ENCODE results near the gene PASK. TPM values are rescaled to one million over a fixed set of nuclear protein-coding genes. Genes with fewer than 3 reads are reported as not detected.

Gene PASK
- total RNA-seq, 1 experiment from 2014 or later = 51.6 TPM

DNA sequence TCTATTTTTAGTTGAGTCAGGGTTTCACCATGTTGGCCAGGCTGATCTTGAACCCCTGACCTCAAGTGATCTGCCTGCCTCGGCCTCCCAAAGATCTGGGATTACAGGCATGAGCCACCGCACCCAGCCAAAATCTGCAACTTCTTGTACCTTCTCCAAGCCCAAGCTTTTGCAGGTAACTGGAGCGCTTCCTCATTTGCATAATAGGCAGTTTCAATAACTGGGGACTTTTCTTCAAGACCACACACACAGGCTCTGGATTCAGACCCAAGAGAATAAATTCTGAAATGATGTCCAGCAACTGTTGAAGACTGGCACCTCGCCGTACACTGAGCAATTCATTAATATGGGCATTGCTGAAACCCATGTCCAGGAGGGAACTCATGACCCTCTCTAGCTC lies 50.0 kb downstream of the PASK start:
- Histone ChIP-seq H3K36me3 (ENCODE audit: control insufficient read depth, insufficient read depth, low read length) (peaks cover 19% of the 10 kb centered on the region), H3K9me3 (ENCODE audit: control insufficient read depth, insufficient read depth, low read depth, low read length) (no peaks in the 10 kb centered on the region), H3K27me3 (ENCODE audit: control insufficient read depth, insufficient read depth, low read length) (no peaks in the 10 kb centered on the region), H3K4me1 (ENCODE audit: control insufficient read depth, insufficient read depth, low read length) (peaks cover 9% of the 10 kb centered on the region), H3K4me3 (ENCODE audit: low read depth in 2 of 2, low read length in 2 of 2) (no peak overlapping the region), H3K27ac (ENCODE audit: low read length) (no peak overlapping the region)
- ATAC-seq = no peak
- ChIA-PET POLR2A (interaction anchor here (0.5 to 0.7 kb wide), 2 partner anchors 138 to 279 kb away, joined by 4 read pairs; partner anchors contain the start of gene KIF1A), CTCF (no interaction called here)
- in situ Hi-C loops (cut with HindIII; ENCODE audit: low pct_unique_long_range_greater_than_20kb, low sequenced_read_pairs) (no loop called here), intact Hi-C loops (cut with micrococcal nuclease; ENCODE audit: unreplicated experiment) (no loop called here)
- TF ChIP-seq SIN3A (IDR thresholded peaks at IDR 0.05; ENCODE audit: borderline replicate concordance, insufficient read depth, low read depth, low read length) = no peak
- TF ChIP-seq, protein P1, sequence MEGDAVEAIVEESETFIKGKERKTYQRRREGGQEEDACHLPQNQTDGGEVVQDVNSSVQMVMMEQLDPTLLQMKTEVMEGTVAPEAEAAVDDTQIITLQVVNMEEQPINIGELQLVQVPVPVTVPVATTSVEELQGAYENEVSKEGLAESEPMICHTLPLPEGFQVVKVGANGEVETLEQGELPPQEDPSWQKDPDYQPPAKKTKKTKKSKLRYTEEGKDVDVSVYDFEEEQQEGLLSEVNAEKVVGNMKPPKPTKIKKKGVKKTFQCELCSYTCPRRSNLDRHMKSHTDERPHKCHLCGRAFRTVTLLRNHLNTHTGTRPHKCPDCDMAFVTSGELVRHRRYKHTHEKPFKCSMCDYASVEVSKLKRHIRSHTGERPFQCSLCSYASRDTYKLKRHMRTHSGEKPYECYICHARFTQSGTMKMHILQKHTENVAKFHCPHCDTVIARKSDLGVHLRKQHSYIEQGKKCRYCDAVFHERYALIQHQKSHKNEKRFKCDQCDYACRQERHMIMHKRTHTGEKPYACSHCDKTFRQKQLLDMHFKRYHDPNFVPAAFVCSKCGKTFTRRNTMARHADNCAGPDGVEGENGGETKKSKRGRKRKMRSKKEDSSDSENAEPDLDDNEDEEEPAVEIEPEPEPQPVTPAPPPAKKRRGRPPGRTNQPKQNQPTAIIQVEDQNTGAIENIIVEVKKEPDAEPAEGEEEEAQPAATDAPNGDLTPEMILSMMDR (IDR thresholded peaks at IDR 0.05) = no peak
- no peak for TF ChIP-seq POLR2AphosphoS5 (IDR thresholded peaks at IDR 0.05; ENCODE audit: low read depth, low read length)
- no peak for TF ChIP-seq TCF7L2 (IDR thresholded peaks at IDR 0.05; ENCODE audit: low read depth, low read length)
- TF ChIP-seq, protein P2, sequence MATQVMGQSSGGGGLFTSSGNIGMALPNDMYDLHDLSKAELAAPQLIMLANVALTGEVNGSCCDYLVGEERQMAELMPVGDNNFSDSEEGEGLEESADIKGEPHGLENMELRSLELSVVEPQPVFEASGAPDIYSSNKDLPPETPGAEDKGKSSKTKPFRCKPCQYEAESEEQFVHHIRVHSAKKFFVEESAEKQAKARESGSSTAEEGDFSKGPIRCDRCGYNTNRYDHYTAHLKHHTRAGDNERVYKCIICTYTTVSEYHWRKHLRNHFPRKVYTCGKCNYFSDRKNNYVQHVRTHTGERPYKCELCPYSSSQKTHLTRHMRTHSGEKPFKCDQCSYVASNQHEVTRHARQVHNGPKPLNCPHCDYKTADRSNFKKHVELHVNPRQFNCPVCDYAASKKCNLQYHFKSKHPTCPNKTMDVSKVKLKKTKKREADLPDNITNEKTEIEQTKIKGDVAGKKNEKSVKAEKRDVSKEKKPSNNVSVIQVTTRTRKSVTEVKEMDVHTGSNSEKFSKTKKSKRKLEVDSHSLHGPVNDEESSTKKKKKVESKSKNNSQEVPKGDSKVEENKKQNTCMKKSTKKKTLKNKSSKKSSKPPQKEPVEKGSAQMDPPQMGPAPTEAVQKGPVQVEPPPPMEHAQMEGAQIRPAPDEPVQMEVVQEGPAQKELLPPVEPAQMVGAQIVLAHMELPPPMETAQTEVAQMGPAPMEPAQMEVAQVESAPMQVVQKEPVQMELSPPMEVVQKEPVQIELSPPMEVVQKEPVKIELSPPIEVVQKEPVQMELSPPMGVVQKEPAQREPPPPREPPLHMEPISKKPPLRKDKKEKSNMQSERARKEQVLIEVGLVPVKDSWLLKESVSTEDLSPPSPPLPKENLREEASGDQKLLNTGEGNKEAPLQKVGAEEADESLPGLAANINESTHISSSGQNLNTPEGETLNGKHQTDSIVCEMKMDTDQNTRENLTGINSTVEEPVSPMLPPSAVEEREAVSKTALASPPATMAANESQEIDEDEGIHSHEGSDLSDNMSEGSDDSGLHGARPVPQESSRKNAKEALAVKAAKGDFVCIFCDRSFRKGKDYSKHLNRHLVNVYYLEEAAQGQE (IDR thresholded peaks at IDR 0.05; ENCODE audit: insufficient read depth in 1 of 2, low read depth in 2 of 2, low read length in 1 of 2) = no peak
- BruUV-seq (replicated peaks) = no TSS peak
- no peak for DNase-seq (ENCODE audit: low read depth, low spot score)

DNA sequence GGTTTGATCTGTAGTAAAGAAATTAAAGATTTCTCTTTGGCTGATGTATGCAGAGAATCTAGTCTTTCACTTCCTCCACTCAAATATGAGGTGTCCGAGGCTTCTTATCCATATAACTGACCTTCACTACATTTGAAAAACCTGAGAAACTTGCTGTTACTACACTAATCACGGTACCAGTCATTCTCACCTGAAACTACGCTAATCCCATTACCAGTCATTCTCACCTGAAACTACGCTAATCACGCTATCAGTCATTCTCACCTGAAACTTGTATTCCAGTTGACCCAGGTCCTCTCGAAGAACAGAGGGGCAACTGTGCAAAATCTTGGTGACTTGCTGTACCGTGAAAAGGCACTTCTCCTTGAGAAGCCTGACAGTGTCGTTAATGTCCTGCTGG lies 52.3 kb downstream of the PASK start:
- Histone ChIP-seq H3K9me3 (ENCODE audit: control insufficient read depth, insufficient read depth, low read depth, low read length) (no peaks in the 10 kb centered on the region), H3K4me1 (ENCODE audit: control insufficient read depth, insufficient read depth, low read length) (peaks cover 6% of the 10 kb centered on the region; the same call in 1 of the 2 replicates), H3K27me3 (ENCODE audit: control insufficient read depth, insufficient read depth, low read length) (no peaks in the 10 kb centered on the region), H3K27ac (ENCODE audit: low read length) (no peak overlapping the region), H3K36me3 (ENCODE audit: control insufficient read depth, insufficient read depth, low read length) (peaks cover 20% of the 10 kb centered on the region), H3K4me3 (ENCODE audit: low read depth in 2 of 2, low read length in 2 of 2) (no peak overlapping the region)
- no peak for DNase-seq (ENCODE audit: low read depth, low spot score)
- BruUV-seq (replicated peaks) = no TSS peak
- in situ Hi-C loops (cut with HindIII; ENCODE audit: low pct_unique_long_range_greater_than_20kb, low sequenced_read_pairs) = no loop called here
- no peak for ATAC-seq
- intact Hi-C loops (cut with micrococcal nuclease; ENCODE audit: unreplicated experiment) = no loop called here
- CTCF ChIA-PET = no interaction called here
- TF ChIP-seq, protein P2 (IDR thresholded peaks at IDR 0.05; ENCODE audit: insufficient read depth in 1 of 2, low read depth in 2 of 2, low read length in 1 of 2) = no peak
- TF ChIP-seq POLR2AphosphoS5 (IDR thresholded peaks at IDR 0.05; ENCODE audit: low read depth, low read length) = no peak
- TF ChIP-seq TCF7L2 (IDR thresholded peaks at IDR 0.05; ENCODE audit: low read depth, low read length) = no peak
- TF ChIP-seq SIN3A (IDR thresholded peaks at IDR 0.05; ENCODE audit: borderline replicate concordance, insufficient read depth, low read depth, low read length) = no peak
- TF ChIP-seq, protein P1 (IDR thresholded peaks at IDR 0.05) = no peak
- POLR2A ChIA-PET = no interaction called here
